H9 (cell line): ENCODE data around the gene CCDC134. TPM values are rescaled to one million over a fixed set of nuclear protein-coding genes. Genes with fewer than 3 reads are reported as not detected.

ENCODE experiments used
- DNase-seq: peaks from one replicate; pipeline ENCODE4 v3.0.0-alpha.2; 2017
- H2AFZ ChIP-seq: one replicate; pipeline ENCODE4 v1.6.1; 2013; ENCODE audit warnings: mild to moderate bottlenecking, low read length, control low read depth, moderate library complexity
- H2AK5ac ChIP-seq: 2 replicates; pipeline ENCODE4 v1.6.1; 2013; ENCODE audit warnings: low read length, control low read depth, mixed read lengths; ENCODE audit not compliant: insufficient read length
- H2BK120ac ChIP-seq: one replicate; pipeline ENCODE4 v1.6.1; 2013; ENCODE audit warnings: low read depth, mild to moderate bottlenecking, low read length, control low read depth, inconsistent platforms; ENCODE audit not compliant: poor library complexity, severe bottlenecking
- H2BK12ac ChIP-seq: 2 replicates; pipeline ENCODE4 v1.6.1; 2013; ENCODE audit warnings: low read length, control low read depth, mixed read lengths, low read depth; ENCODE audit not compliant: insufficient read length
- H2BK15ac ChIP-seq: 2 replicates; pipeline ENCODE4 v1.6.1; 2013; ENCODE audit warnings: low read depth, low read length, control low read depth
- H2BK20ac ChIP-seq: one replicate; pipeline ENCODE4 v1.6.1; 2013; ENCODE audit warnings: low read depth, mild to moderate bottlenecking, low read length, control low read depth, inconsistent platforms; ENCODE audit not compliant: poor library complexity, severe bottlenecking
- H2BK5ac ChIP-seq: 2 replicates; pipeline ENCODE4 v1.6.1; 2013; ENCODE audit warnings: low read length, control low read depth, mixed read lengths; ENCODE audit not compliant: insufficient read length
- H3K14ac ChIP-seq: 2 replicates; pipeline ENCODE4 v1.6.1; 2013; ENCODE audit warnings: low read length, control low read depth; ENCODE audit not compliant: insufficient read depth
- H3K18ac ChIP-seq: 2 replicates; pipeline ENCODE4 v1.6.1; 2013; ENCODE audit warnings: low read depth, mild to moderate bottlenecking, mixed read lengths, low read length, control low read depth; ENCODE audit not compliant: insufficient read length
- H3K23ac ChIP-seq: 2 replicates; pipeline ENCODE4 v1.6.1; 2013; ENCODE audit warnings: low read length, control low read depth, mixed read lengths, low read depth; ENCODE audit not compliant: insufficient read length
- H3K23me2 ChIP-seq: 2 replicates; pipeline ENCODE4 v1.6.1; 2013; ENCODE audit warnings: low read depth, mild to moderate bottlenecking, mixed read lengths, low read length, control low read depth; ENCODE audit not compliant: insufficient read length, poor library complexity, severe bottlenecking
- H3K27ac ChIP-seq: 2 replicates; pipeline ENCODE4 v1.5.1; 2013; ENCODE audit warnings: low read length, control low read depth, mixed read lengths, low read depth; ENCODE audit not compliant: insufficient read length
- H3K27me3 ChIP-seq: 2 replicates; pipeline ENCODE4 v1.6.1; 2013; ENCODE audit warnings: low read length, control low read depth, inconsistent platforms; ENCODE audit not compliant: insufficient read depth
- H3K4ac ChIP-seq: 2 replicates; pipeline ENCODE4 v1.6.1; 2013; ENCODE audit warnings: low read depth, mild to moderate bottlenecking, control low read depth, inconsistent platforms, low read length, moderate library complexity
- H3K4me1 ChIP-seq: 2 replicates; pipeline ENCODE4 v1.6.1; 2013; ENCODE audit warnings: low read length, control low read depth, inconsistent platforms; ENCODE audit not compliant: insufficient read depth
- H3K4me2 ChIP-seq: 2 replicates; pipeline ENCODE4 v1.6.1; 2013; ENCODE audit warnings: low read length, control low read depth, mixed read lengths; ENCODE audit not compliant: insufficient read length, insufficient read depth
- H3K56ac ChIP-seq: 2 replicates; pipeline ENCODE4 v1.6.1; 2013; ENCODE audit warnings: low read depth, mild to moderate bottlenecking, mixed read lengths, low read length, control low read depth; ENCODE audit not compliant: insufficient read length
- H3K79me1 ChIP-seq: 2 replicates; pipeline ENCODE4 v1.6.1; 2013; ENCODE audit warnings: low read depth, mild to moderate bottlenecking, moderate library complexity, low read length, control low read depth, inconsistent platforms; ENCODE audit not compliant: insufficient read depth, poor library complexity, severe bottlenecking
- H3K79me2 ChIP-seq: 2 replicates; pipeline ENCODE4 v1.6.1; 2013; ENCODE audit warnings: low read length, control low read depth, inconsistent platforms; ENCODE audit not compliant: insufficient read depth
- H3K9ac ChIP-seq: 2 replicates; pipeline ENCODE4 v1.6.1; 2013; ENCODE audit warnings: low read length, control low read depth, mixed read lengths; ENCODE audit not compliant: insufficient read length; ENCODE audit errors: extremely low read depth
- H3K9me3 ChIP-seq: one replicate; pipeline ENCODE4 v1.6.1; 2013; ENCODE audit warnings: low read depth, low read length, inconsistent platforms; ENCODE audit not compliant: control insufficient read depth
- H3T11ph ChIP-seq: one replicate; pipeline ENCODE4 v1.6.1; 2013; ENCODE audit warnings: mild to moderate bottlenecking, low read length, control low read depth, inconsistent platforms
- H4K20me1 ChIP-seq: one replicate; pipeline ENCODE4 v1.6.1; 2013; ENCODE audit not compliant: control insufficient read depth, insufficient read length, insufficient read depth
- H4K5ac ChIP-seq: 2 replicates; pipeline ENCODE4 v1.6.1; 2013; ENCODE audit warnings: low read depth, mild to moderate bottlenecking, mixed read lengths, low read length, control low read depth; ENCODE audit not compliant: insufficient read length
- H4K8ac ChIP-seq: replicated peaks from 2 replicates; pipeline ENCODE4 v1.6.1; 2013; ENCODE audit warnings: low read length, control low read depth, mixed read lengths, low read depth; ENCODE audit not compliant: insufficient read length
- H4K91ac ChIP-seq: 2 replicates; pipeline ENCODE4 v1.6.1; 2013; ENCODE audit warnings: low read depth, mild to moderate bottlenecking, moderate library complexity, mixed read lengths, low read length, control low read depth; ENCODE audit not compliant: insufficient read length
- H3K27ac Mint-ChIP-seq, 3 experiments: 2 replicates in 2 of 3; 3 replicates in 1 of 3; pipeline ENCODE4 v1.8.0; 2020 to 2021; ENCODE audit warnings: mixed read lengths in 3 of 3, mild to moderate bottlenecking in 1 of 3, moderate library complexity in 1 of 3
- H3K27me3 Mint-ChIP-seq: 2 replicates; pipeline ENCODE4 v1.8.0; 2021; ENCODE audit warnings: low read depth, mild to moderate bottlenecking, moderate library complexity, mixed read lengths
- H3K36me3 Mint-ChIP-seq, 3 experiments: 2 replicates in 2 of 3; 3 replicates in 1 of 3; pipeline ENCODE4 v1.8.0; 2020 to 2021; ENCODE audit warnings: low read depth in 3 of 3, mixed read lengths in 3 of 3; ENCODE audit not compliant: insufficient read depth in 1 of 3
- H3K4me1 Mint-ChIP-seq, 2 experiments: 2 replicates each; pipeline ENCODE4 v1.8.0; 2020; ENCODE audit warnings: mixed read lengths in 2 of 2
- H3K4me3 Mint-ChIP-seq, 2 experiments: 2 replicates in 1 of 2; 3 replicates in 1 of 2; pipeline ENCODE4 v1.8.0; 2020 to 2021; ENCODE audit warnings: mild to moderate bottlenecking in 2 of 2, mixed read lengths in 2 of 2, moderate library complexity in 1 of 2
- H3K9me3 Mint-ChIP-seq, 2 experiments: 2 replicates in 1 of 2; 3 replicates in 1 of 2; pipeline ENCODE4 v1.8.0; 2020; ENCODE audit warnings: mild to moderate bottlenecking in 2 of 2, mixed read lengths in 2 of 2, moderate library complexity in 1 of 2
- WGBS: extraction: QIAGEN DNeasy Blood & Tissue Kit; methylation state at CpG from one replicate; pipeline ENCODE4 v1.1.7; 2013; ENCODE audit warnings: missing lambda C conversion rate, low lambda C conversion rate, mixed read lengths; ENCODE audit not compliant: insufficient read length; ENCODE audit errors: extremely low coverage; 5-methylcytosine and 5-hydroxymethylcytosine counted together
- total RNA-seq: library from RNA; stranded (reverse); gene quantifications from 2 replicates; pipeline ENCODE4 v1.2.1, GENCODE V29; 2021
- TF ChIP-seq, protein P1 (sequence below): fragments of 200-600 bp; sonication (generic); conservative IDR thresholded peaks from 3 replicates; pipeline ENCODE4 v1.8.0; 2021; ENCODE audit warnings: antibody characterized with exemption, mild to moderate bottlenecking

CCDC134 gene
- total RNA-seq, 1 experiment from 2014 or later, result 20.7 TPM

DNA sequence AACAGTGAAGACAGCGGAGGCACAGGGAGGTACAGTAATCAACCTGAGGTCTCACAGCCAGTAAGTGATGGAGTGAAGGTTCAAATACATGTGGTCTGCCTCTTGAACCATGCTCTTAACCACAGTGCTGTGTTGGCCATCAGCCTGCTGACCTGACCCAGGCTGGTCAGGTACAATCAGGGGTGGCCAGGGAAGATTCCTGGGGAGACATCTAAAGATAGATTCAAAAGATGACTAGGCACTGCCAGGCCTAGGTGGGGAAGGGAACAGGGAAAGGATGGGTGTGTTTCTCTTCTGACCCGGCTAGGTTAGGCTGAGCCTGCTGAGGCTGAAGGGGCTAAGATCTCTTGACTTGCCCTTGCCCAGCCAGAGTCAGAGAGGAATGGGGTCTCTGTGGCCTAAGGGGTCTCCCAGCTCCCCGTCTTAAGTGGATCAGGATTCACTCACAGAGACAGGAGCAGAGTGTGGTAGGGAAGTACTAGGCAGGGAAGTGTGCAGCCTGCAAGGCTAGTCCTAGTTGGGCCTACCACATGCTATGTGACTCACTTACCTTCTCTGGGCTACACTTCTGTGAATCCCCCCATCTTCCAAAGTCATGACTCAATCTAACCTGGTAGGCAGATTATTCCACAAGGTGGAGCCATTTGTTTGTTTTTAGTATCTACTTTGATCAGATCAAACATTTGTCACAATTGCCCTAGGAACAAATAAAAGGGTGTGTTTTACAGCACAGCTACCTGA lies 22.0 kb downstream of the CCDC134 start:
- no peaks in the 10 kb centered on the region for H3K79me2 ChIP-seq
- TF ChIP-seq, protein P1, sequence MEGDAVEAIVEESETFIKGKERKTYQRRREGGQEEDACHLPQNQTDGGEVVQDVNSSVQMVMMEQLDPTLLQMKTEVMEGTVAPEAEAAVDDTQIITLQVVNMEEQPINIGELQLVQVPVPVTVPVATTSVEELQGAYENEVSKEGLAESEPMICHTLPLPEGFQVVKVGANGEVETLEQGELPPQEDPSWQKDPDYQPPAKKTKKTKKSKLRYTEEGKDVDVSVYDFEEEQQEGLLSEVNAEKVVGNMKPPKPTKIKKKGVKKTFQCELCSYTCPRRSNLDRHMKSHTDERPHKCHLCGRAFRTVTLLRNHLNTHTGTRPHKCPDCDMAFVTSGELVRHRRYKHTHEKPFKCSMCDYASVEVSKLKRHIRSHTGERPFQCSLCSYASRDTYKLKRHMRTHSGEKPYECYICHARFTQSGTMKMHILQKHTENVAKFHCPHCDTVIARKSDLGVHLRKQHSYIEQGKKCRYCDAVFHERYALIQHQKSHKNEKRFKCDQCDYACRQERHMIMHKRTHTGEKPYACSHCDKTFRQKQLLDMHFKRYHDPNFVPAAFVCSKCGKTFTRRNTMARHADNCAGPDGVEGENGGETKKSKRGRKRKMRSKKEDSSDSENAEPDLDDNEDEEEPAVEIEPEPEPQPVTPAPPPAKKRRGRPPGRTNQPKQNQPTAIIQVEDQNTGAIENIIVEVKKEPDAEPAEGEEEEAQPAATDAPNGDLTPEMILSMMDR, result peak; percentile 61
- no peak overlapping the region for H2BK20ac ChIP-seq
- H3K9me3 Mint-ChIP-seq, result no peaks in the 10 kb centered on the region
- H4K20me1 ChIP-seq, result no peaks in the 10 kb centered on the region
- no peaks in the 10 kb centered on the region for H3K79me1 ChIP-seq
- no peak overlapping the region for H3K23ac ChIP-seq
- no peak overlapping the region for H3K56ac ChIP-seq
- H2AK5ac ChIP-seq, result no peak overlapping the region
- H2BK15ac ChIP-seq, result no peak overlapping the region
- no peak overlapping the region for H3K27ac ChIP-seq
- H3K9me3 ChIP-seq, result no peaks in the 10 kb centered on the region
- peaks cover 5% of the 10 kb centered on the region; the same call in 1 of the 2 replicates for H3K4me1 ChIP-seq
- H3K4me3 Mint-ChIP-seq, result no peak overlapping the region
- H3K36me3 Mint-ChIP-seq, result peaks cover 10 to 39% (median 30%) of the 10 kb centered on the region in 3 experiments
- no peak overlapping the region; a peak in 1 of 7 replicates for H3K27ac Mint-ChIP-seq
- peaks cover 21 to 34% of the 10 kb centered on the region in 2 experiments for H3K4me1 Mint-ChIP-seq
- H2AFZ ChIP-seq, result no peak overlapping the region
- H3K4me2 ChIP-seq, result no peak overlapping the region
- no peak overlapping the region for H3K9ac ChIP-seq
- H2BK120ac ChIP-seq, result no peak overlapping the region
- no peak overlapping the region for H2BK5ac ChIP-seq
- H3K4ac ChIP-seq, result no peak overlapping the region
- no peak overlapping the region for H2BK12ac ChIP-seq
- H3K14ac ChIP-seq, result no peak overlapping the region
- H4K5ac ChIP-seq, result no peak overlapping the region
- H4K91ac ChIP-seq, result no peak overlapping the region
- H3K27me3 Mint-ChIP-seq, result no peaks in the 10 kb centered on the region; the same call in 1 of the 2 replicates
- no peak overlapping the region for H3T11ph ChIP-seq
- DNase-seq, result no peak
- WGBS, result no CpG with 5 or more reads among the region's 3 CpGs
- H4K8ac ChIP-seq, result no peak overlapping the region
- no peaks in the 10 kb centered on the region for H3K23me2 ChIP-seq
- H3K18ac ChIP-seq, result no peak overlapping the region
- H3K27me3 ChIP-seq, result no peaks in the 10 kb centered on the region
